HCT116 (cell line): Measurements from ENCODE around the gene RANBP3L. TPM values are rescaled to one million over a fixed set of nuclear protein-coding genes. Genes with fewer than 3 reads are reported as not detected.

ENCODE experiments used
- ATAC-seq: fragments of 200-7000 bp; cut with Tn5 transposase; 2 replicates; pipeline ENCODE4 v1.9.1; 2020; ENCODE audit warnings: mild to moderate bottlenecking, moderate library complexity
- BruUV-seq: library from RNA; stranded (reverse); fragments of 400-500 nt; replicated peaks from 2 replicates; lab custom pipeline; 2021; lab: Mats Ljungman, UMichigan
- CTCF ChIA-PET: fragments of 300-600 bp; sonication (Branson Sonifier 250); formaldehyde crosslinking; loops from one replicate; lab custom pipeline; 2021; ENCODE audit warnings: antibody characterized with exemption; lab: Charles Lee
- POLR2A ChIA-PET: fragments of 300-600, 350-600 bp; sonication (Branson Sonifier 250); formaldehyde crosslinking; loops from one replicate; lab custom pipeline; 2021; ENCODE audit warnings: antibody characterized with exemption; lab: Charles Lee
- RAD21 ChIA-PET, 2 experiments: fragments of 300-600 bp; sonication (Branson Sonifier 250); formaldehyde crosslinking; loops; one replicate each; lab custom pipeline; 2023; ENCODE audit warnings: low total read pairs in 2 of 2; ENCODE audit not compliant: uncharacterized antibody in 2 of 2, unreplicated experiment in 2 of 2, low non-redundant PET in 1 of 2; lab: Charles Lee
- DNase-seq: peaks from one replicate; pipeline ENCODE4 v3.0.0-alpha.2; 2010; ENCODE audit warnings: low read depth, low spot score
- H2AFZ ChIP-seq: fragments of 200-600 bp; shearing (Covaris generic), sonication (generic); 2 replicates; pipeline ENCODE4 v1.6.1; 2017; ENCODE audit warnings: low read depth, mixed run types, mixed read lengths, antibody characterized with exemption, low read length; ENCODE audit not compliant: poor library complexity, severe bottlenecking
- H3K27ac ChIP-seq: 2 replicates; pipeline ENCODE4 v1.5.1; 2012; ENCODE audit warnings: low read depth, low read length
- H3K27me3 ChIP-seq: fragments of 200-600 bp; sonication (generic); 2 replicates; pipeline ENCODE4 v1.6.1; 2016; ENCODE audit warnings: mixed run types, low read length, mixed read lengths; ENCODE audit not compliant: insufficient read depth
- H3K36me3 ChIP-seq, 2 experiments: fragments of 200-500 bp in 1 of 2; fragments of 200-600 bp in 1 of 2; sonication (Bioruptor generic) in 1 of 2; sonication (generic) in 1 of 2; 2 replicates each; pipeline versions ENCODE4 v1.5.1 to v1.6.1; 2014 to 2016; ENCODE audit warnings: low read length in 2 of 2, inconsistent platforms in 1 of 2, mixed read lengths in 1 of 2, mixed run types in 1 of 2; ENCODE audit not compliant: insufficient read depth in 2 of 2, control insufficient read depth in 1 of 2
- H3K4me1 ChIP-seq, 2 experiments: fragments of 200-600 bp in 1 of 2; sonication (generic) in 1 of 2; 2 replicates each; pipeline versions ENCODE4 v1.5.1 to v1.6.1; 2012 to 2017; ENCODE audit warnings: low read length in 2 of 2, inconsistent platforms in 1 of 2, mild to moderate bottlenecking in 1 of 2, mixed read lengths in 1 of 2, mixed run types in 1 of 2, moderate library complexity in 1 of 2; ENCODE audit not compliant: insufficient read depth in 2 of 2, control insufficient read depth in 1 of 2
- H3K4me2 ChIP-seq: fragments of 200-600 bp; sonication (generic); 2 replicates; pipeline ENCODE4 v1.6.1; 2017; ENCODE audit warnings: mixed run types, low read length, mixed read lengths
- H3K4me3 ChIP-seq, 2 experiments: fragments of 200-600 bp in 1 of 2; sonication (generic) in 1 of 2; replicated peaks in 1 of 2; 2 replicates each; pipeline ENCODE4 v1.5.1; 2011 to 2016; ENCODE audit warnings: low read length in 2 of 2, control low read depth in 1 of 2, low read depth in 1 of 2, mild to moderate bottlenecking in 1 of 2, mixed read lengths in 1 of 2, mixed run types in 1 of 2
- H3K79me2 ChIP-seq: fragments of 200-600 bp; sonication (generic); 2 replicates; pipeline ENCODE4 v1.6.1; 2017; ENCODE audit warnings: mild to moderate bottlenecking, mixed run types, low read length, moderate library complexity, mixed read lengths; ENCODE audit not compliant: insufficient read depth
- H3K9ac ChIP-seq: fragments of 200-600 bp; sonication (generic); 2 replicates; pipeline ENCODE4 v1.6.1; 2016; ENCODE audit warnings: low read length, mixed read lengths
- H3K9me2 ChIP-seq: fragments of 200-600 bp; sonication (generic), shearing (Covaris generic); 2 replicates; pipeline ENCODE4 v1.6.1; 2017; ENCODE audit warnings: mixed run types, mild to moderate bottlenecking, moderate library complexity; ENCODE audit not compliant: insufficient read depth
- H3K9me3 ChIP-seq, 2 experiments: fragments of 200-500 bp in 1 of 2; fragments of 200-600 bp in 1 of 2; sonication (Bioruptor generic) in 1 of 2; sonication (generic) in 1 of 2; 2 replicates each; pipeline ENCODE4 v1.6.1; 2014 to 2017; ENCODE audit warnings: low read length in 2 of 2, mixed read lengths in 2 of 2, inconsistent platforms in 1 of 2, low read depth in 1 of 2, mild to moderate bottlenecking in 1 of 2, mixed run types in 1 of 2, moderate library complexity in 1 of 2; ENCODE audit not compliant: control insufficient read depth in 1 of 2, insufficient read depth in 1 of 2
- H4K20me1 ChIP-seq: fragments of 200-600 bp; sonication (generic), shearing (Covaris generic); 2 replicates; pipeline ENCODE4 v1.6.1; 2017; ENCODE audit warnings: mixed run types, mild to moderate bottlenecking, moderate library complexity; ENCODE audit not compliant: insufficient read depth
- ATF3 ChIP-seq: IDR thresholded peaks from 2 replicates; pipeline ENCODE4 v1.6.1; 2012
- CBX3 ChIP-seq: IDR thresholded peaks from 2 replicates; pipeline ENCODE4 v1.6.1; 2012; ENCODE audit warnings: low read depth
- CEBPB ChIP-seq: IDR thresholded peaks from 2 replicates; pipeline ENCODE4 v1.6.1; 2012; ENCODE audit warnings: low read depth
- CTCF ChIP-seq, 3 experiments: fragments of 200-600 bp in 1 of 3; sonication (generic) in 1 of 3; IDR thresholded peaks in 2 of 3; conservative IDR thresholded peaks in 1 of 3; 2 replicates each; pipeline ENCODE4 v1.5.1; 2012 to 2017; ENCODE audit warnings: low read depth in 2 of 3, low read length in 2 of 3, antibody characterized with exemption in 1 of 3, borderline replicate concordance in 1 of 3, control low read depth in 1 of 3, mild to moderate bottlenecking in 1 of 3, mixed read lengths in 1 of 3, mixed run types in 1 of 3, moderate library complexity in 1 of 3; ENCODE audit not compliant: insufficient read depth in 1 of 3
- EGR1 ChIP-seq: IDR thresholded peaks from 2 replicates; pipeline ENCODE4 v1.6.1; 2012; ENCODE audit warnings: low read depth
- ELF1 ChIP-seq: IDR thresholded peaks from 2 replicates; pipeline ENCODE4 v1.6.1; 2012; ENCODE audit warnings: low read depth, borderline replicate concordance
- EZH2 ChIP-seq: fragments of 200-600 bp; sonication (generic); IDR thresholded peaks from 2 replicates; pipeline ENCODE4 v1.6.1; 2017; ENCODE audit warnings: antibody characterized with exemption, mixed run types
- EZH2phosphoT487 ChIP-seq: fragments of 200-600 bp; IDR thresholded peaks from 2 replicates; pipeline ENCODE4 v1.6.1; 2018; ENCODE audit warnings: antibody characterized with exemption, borderline replicate concordance
- FOSL1 ChIP-seq: IDR thresholded peaks from 2 replicates; pipeline ENCODE4 v1.6.1; 2012; ENCODE audit warnings: low read depth
- JUND ChIP-seq: IDR thresholded peaks from 2 replicates; pipeline ENCODE4 v1.6.1; 2012
- MAX ChIP-seq: IDR thresholded peaks from 2 replicates; pipeline ENCODE4 v1.6.1; 2012
- POLR2A ChIP-seq: IDR thresholded peaks from 2 replicates; pipeline ENCODE4 v1.7.0; 2011; ENCODE audit warnings: borderline replicate concordance; ENCODE audit not compliant: insufficient read depth, insufficient read length; ENCODE audit errors: extremely low read depth
- POLR2AphosphoS5 ChIP-seq: IDR thresholded peaks from 2 replicates; pipeline ENCODE4 v1.6.1; 2011; ENCODE audit warnings: mild to moderate bottlenecking, low read depth, low read length, moderate library complexity
- RAD21 ChIP-seq: IDR thresholded peaks from 2 replicates; pipeline ENCODE4 v1.6.1; 2012; ENCODE audit warnings: low read depth, mild to moderate bottlenecking
- SIN3A ChIP-seq: IDR thresholded peaks from 2 replicates; pipeline ENCODE4 v1.6.1; 2012; ENCODE audit warnings: low read depth
- SP1 ChIP-seq: IDR thresholded peaks from 2 replicates; pipeline ENCODE4 v1.6.1; 2012; ENCODE audit warnings: low read depth
- SRF ChIP-seq: IDR thresholded peaks from 2 replicates; pipeline ENCODE4 v1.6.1; 2012; ENCODE audit warnings: low read depth
- TCF7L2 ChIP-seq: IDR thresholded peaks from 2 replicates; pipeline ENCODE4 v1.7.0; 2011; ENCODE audit warnings: borderline replicate concordance, inconsistent platforms; ENCODE audit not compliant: insufficient read depth, insufficient read length; ENCODE audit errors: extremely low read depth
- YY1 ChIP-seq: IDR thresholded peaks from 2 replicates; pipeline ENCODE4 v1.6.1; 2011; ENCODE audit warnings: low read length, low read depth, moderate library complexity, mild to moderate bottlenecking; ENCODE audit not compliant: insufficient replicate concordance; ENCODE audit errors: extremely low read depth
- ZBTB33 ChIP-seq: IDR thresholded peaks from 2 replicates; pipeline ENCODE4 v1.6.1; 2011; ENCODE audit warnings: mild to moderate bottlenecking, low read length, moderate library complexity; ENCODE audit not compliant: insufficient replicate concordance; ENCODE audit errors: extremely low read depth
- ZFX ChIP-seq: fragments of 450-650 bp; IDR thresholded peaks from 2 replicates; pipeline ENCODE4 v1.6.1; 2017
- intact Hi-C: fragments of 100-400 bp; cut with micrococcal nuclease; formaldehyde crosslinking; loops from 2 replicates; pipeline ENCODE4 v1.10.0; 2022
- total RNA-seq: library from RNA; stranded (reverse); gene quantifications from one replicate; pipeline ENCODE4 v1.2.1, GENCODE V29; 2021; ENCODE audit not compliant: unreplicated experiment

Gene RANBP3L
- total RNA-seq, 1 experiment from 2014 or later, result not detected

GRCh38 chr5:36241631-36242533, 59.8 kb downstream of the RANBP3L start, which contains the start of gene NADK2:
NADK2 (minus strand) TSS chr5:36241925; CDS start chr5:36241798, 127 bp downstream.
- no peaks in the 10 kb centered on the region for H3K36me3 ChIP-seq
- H3K27me3 ChIP-seq, result no peaks in the 10 kb centered on the region
- H3K27ac ChIP-seq, result peak within 1 kb of the TSS; percentile 94
- intact Hi-C loops, result loop anchor here (5.0 to 10.0 kb wide), 2 partner anchors 90 to 363 kb away; partner anchors contain the start of genes LMBRD2, SKP2 and SLC1A3
- no peaks in the 10 kb centered on the region for H3K9me2 ChIP-seq
- ATAC-seq (peak; percentile 87), DNase-seq (peak; percentile 90)
- H3K9me3 ChIP-seq, result no peaks in the 10 kb centered on the region
- no peaks in the 10 kb centered on the region for H4K20me1 ChIP-seq
- peaks cover 14 to 33% of the 10 kb centered on the region in 2 experiments; a peak in 3 of 4 replicates for H3K4me1 ChIP-seq
- BruUV-seq, result no TSS peak
- peak within 1 kb of the TSS; percentile 85 for H3K9ac ChIP-seq
- CTCF ChIA-PET, result interaction anchor here (0.7 to 3.2 kb wide), 14 partner anchors 9 to 454 kb away, joined by 3 to 11 read pairs (median 5); partner anchors contain the start of gene RANBP3L
- RAD21 ChIA-PET, result no interaction called here
- H3K4me2 ChIP-seq, result peak within 1 kb of the TSS; percentile 87
- H2AFZ ChIP-seq, result peak within 1 kb of the TSS; percentile 4
- H3K4me3 ChIP-seq, result peak within 1 kb of the TSS; percentile 65 to 75
- POLR2A ChIA-PET, result interaction anchor here (0.8 to 1.8 kb wide), 5 partner anchors 9 to 29 kb away, joined by 3 to 5 read pairs (median 3); no protein-coding TSS in a partner anchor
- H3K79me2 ChIP-seq, result peaks cover 15% of the 10 kb centered on the region; the same call in 1 of the 2 replicates
- TF ChIP-seq POLR2A (peak; percentile 36), JUND (no peak), YY1 (peak; percentile 36), CBX3 (peak; percentile 73; the same call in 1 of the 2 replicates), POLR2AphosphoS5 (peak; percentile 66), ATF3 (no peak), SRF (no peak), RAD21 (peak; percentile 32; the same call in 1 of the 2 replicates), EGR1 (peak; percentile 51; the same call in 1 of the 2 replicates), TCF7L2 (no peak), EZH2phosphoT487 (no peak), FOSL1 (no peak), ELF1 (no peak), ZBTB33 (no peak), MAX (peak; percentile 98), ZFX (peak; percentile 83), SP1 (peak; percentile 52), SIN3A (peak; percentile 19; the same call in 1 of the 2 replicates), EZH2 (no peak), CTCF (IDR thresholded peaks at IDR 0.05 in 2 of 3, conservative IDR thresholded peaks at IDR 0.05 in 1 of 3; ENCODE audit: borderline replicate concordance in 1 of 3, insufficient read depth in 1 of 3, low read depth in 2 of 3, low read length in 2 of 3) (peak; percentile 34 to 56 (median 55); a peak in 5 of 6 replicates), CEBPB (0 out of 2 replicates have a peak, but pooled peaks have one; percentile 9)
